ENCODE results near the gene TMEM156. TPM values are rescaled to one million over a fixed set of nuclear protein-coding genes. Genes with fewer than 3 reads are reported as not detected.
A peak's percentile ranks its signal among the peaks of the same experiment; 100 is the strongest.

The TMEM156 gene
- total and polyA plus RNA-seq, 2 experiments from 2014 or later, result not detected

- peaks cover 35% of the 10 kb centered on the region for H3K4me1 Mint-ChIP-seq
- H3K27ac ChIP-seq (ENCODE audit: low read depth), result no peak overlapping the region
- no peak overlapping the region; the same call in 2 of the 3 replicates for H3K4me3 Mint-ChIP-seq
- no peaks in the 10 kb centered on the region for H3K9me2 ChIP-seq (ENCODE audit: insufficient read depth)
- peaks cover 2% of the 10 kb centered on the region for H3K27me3 Mint-ChIP-seq (ENCODE audit: insufficient read depth, low read depth, poor library complexity)
- no peaks in the 10 kb centered on the region for H4K20me1 ChIP-seq (replicated peaks; ENCODE audit: insufficient read depth)
- no peak for ATAC-seq
- peaks cover 6% of the 10 kb centered on the region; the same call in 1 of the 2 replicates for H3K79me2 ChIP-seq (replicated peaks; ENCODE audit: insufficient read depth)
- H3K27ac Mint-ChIP-seq, result no peak overlapping the region
- no peaks in the 10 kb centered on the region for H3K36me3 ChIP-seq (ENCODE audit: insufficient read depth)
- H3K27me3 ChIP-seq (ENCODE audit: insufficient read depth), result no peaks in the 10 kb centered on the region
- H3K36me3 Mint-ChIP-seq (ENCODE audit: low read depth), result no peaks in the 10 kb centered on the region
- no peak for TF ChIP-seq ZNF331 (CRISPR knock-in tag; IDR thresholded peaks at IDR 0.05; ENCODE audit: low read depth)
- no peak for TF ChIP-seq REST (IDR thresholded peaks at IDR 0.05; ENCODE audit: unreplicated experiment)
- TF ChIP-seq NANOG (IDR thresholded peaks at IDR 0.05; ENCODE audit: borderline replicate concordance), result no peak
- no peak for TF ChIP-seq EZH2 (IDR thresholded peaks at IDR 0.05; ENCODE audit: low read depth, unreplicated experiment)
- TF ChIP-seq CREB1 (CRISPR knock-in tag; IDR thresholded peaks at IDR 0.05; ENCODE audit: low read depth), result no peak
- TF ChIP-seq ZNF462 (CRISPR knock-in tag; IDR thresholded peaks at IDR 0.05), result no peak
- no peak for TF ChIP-seq EZH2phosphoT487 (IDR thresholded peaks at IDR 0.05; ENCODE audit: unreplicated experiment)
- TF ChIP-seq POLR2AphosphoS5 (IDR thresholded peaks at IDR 0.05; ENCODE audit: low read depth), result no peak
- TF ChIP-seq, protein P1, sequence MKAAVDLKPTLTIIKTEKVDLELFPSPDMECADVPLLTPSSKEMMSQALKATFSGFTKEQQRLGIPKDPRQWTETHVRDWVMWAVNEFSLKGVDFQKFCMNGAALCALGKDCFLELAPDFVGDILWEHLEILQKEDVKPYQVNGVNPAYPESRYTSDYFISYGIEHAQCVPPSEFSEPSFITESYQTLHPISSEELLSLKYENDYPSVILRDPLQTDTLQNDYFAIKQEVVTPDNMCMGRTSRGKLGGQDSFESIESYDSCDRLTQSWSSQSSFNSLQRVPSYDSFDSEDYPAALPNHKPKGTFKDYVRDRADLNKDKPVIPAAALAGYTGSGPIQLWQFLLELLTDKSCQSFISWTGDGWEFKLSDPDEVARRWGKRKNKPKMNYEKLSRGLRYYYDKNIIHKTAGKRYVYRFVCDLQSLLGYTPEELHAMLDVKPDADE (IDR thresholded peaks at IDR 0.05), result no peak
- TF ChIP-seq CTCF (conservative IDR thresholded peaks at IDR 0.05; ENCODE audit: low read depth in 2 of 2), result no peak
- no peak for TF ChIP-seq JUNB (IDR thresholded peaks at IDR 0.05; ENCODE audit: unreplicated experiment)
- no peak for TF ChIP-seq ZNF114 (CRISPR knock-in tag; IDR thresholded peaks at IDR 0.05)
- no peak for TF ChIP-seq STAT1 (IDR thresholded peaks at IDR 0.05; ENCODE audit: unreplicated experiment)
- no peaks in the 10 kb centered on the region for H3K9me3 Mint-ChIP-seq
- peak; percentile 29 for DNase-seq (ENCODE audit: low spot score)
- H2AFZ ChIP-seq, result no peak overlapping the region
- H3F3A ChIP-seq (replicated peaks; ENCODE audit: low read depth), result no peaks in the 10 kb centered on the region
- H3K4me3 ChIP-seq, result no peak overlapping the region
- H3K4me1 ChIP-seq (ENCODE audit: insufficient read depth), result peaks cover 25% of the 10 kb centered on the region
- H3K4me2 ChIP-seq, result no peak overlapping the region
These were observed 31.2 kb upstream of the TMEM156 start for GRCh38 chr4:39063430-39063829.
